ENCODE measurements around the gene CAT.

DNA sequence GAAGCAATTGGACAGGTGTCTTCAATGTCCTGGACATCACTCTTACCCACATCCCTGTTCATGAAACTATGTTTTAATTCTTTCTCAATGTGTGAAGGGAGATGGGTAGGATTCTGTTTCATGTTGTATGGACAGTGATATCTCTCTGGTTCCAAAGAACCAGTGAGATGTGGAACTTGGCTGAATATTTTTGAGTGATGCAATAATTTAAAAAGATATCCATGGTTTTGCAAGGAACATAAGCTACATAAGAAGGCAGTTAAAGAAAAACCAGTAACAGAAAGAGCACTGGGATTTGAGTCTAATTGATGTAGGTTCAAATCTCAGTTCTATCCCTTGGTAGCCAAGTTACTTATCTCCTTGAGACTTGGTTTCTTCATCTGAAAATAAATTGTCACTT lies 82.5 kb downstream of the CAT start:
- no peak for TF ChIP-seq POLR2AphosphoS5 (IDR thresholded peaks at IDR 0.05; ENCODE audit: low read depth, low read length)
- no peak for TF ChIP-seq TAF1 (IDR thresholded peaks at IDR 0.05; ENCODE audit: borderline replicate concordance, insufficient read depth, low read length)
- TF ChIP-seq, protein P1, sequence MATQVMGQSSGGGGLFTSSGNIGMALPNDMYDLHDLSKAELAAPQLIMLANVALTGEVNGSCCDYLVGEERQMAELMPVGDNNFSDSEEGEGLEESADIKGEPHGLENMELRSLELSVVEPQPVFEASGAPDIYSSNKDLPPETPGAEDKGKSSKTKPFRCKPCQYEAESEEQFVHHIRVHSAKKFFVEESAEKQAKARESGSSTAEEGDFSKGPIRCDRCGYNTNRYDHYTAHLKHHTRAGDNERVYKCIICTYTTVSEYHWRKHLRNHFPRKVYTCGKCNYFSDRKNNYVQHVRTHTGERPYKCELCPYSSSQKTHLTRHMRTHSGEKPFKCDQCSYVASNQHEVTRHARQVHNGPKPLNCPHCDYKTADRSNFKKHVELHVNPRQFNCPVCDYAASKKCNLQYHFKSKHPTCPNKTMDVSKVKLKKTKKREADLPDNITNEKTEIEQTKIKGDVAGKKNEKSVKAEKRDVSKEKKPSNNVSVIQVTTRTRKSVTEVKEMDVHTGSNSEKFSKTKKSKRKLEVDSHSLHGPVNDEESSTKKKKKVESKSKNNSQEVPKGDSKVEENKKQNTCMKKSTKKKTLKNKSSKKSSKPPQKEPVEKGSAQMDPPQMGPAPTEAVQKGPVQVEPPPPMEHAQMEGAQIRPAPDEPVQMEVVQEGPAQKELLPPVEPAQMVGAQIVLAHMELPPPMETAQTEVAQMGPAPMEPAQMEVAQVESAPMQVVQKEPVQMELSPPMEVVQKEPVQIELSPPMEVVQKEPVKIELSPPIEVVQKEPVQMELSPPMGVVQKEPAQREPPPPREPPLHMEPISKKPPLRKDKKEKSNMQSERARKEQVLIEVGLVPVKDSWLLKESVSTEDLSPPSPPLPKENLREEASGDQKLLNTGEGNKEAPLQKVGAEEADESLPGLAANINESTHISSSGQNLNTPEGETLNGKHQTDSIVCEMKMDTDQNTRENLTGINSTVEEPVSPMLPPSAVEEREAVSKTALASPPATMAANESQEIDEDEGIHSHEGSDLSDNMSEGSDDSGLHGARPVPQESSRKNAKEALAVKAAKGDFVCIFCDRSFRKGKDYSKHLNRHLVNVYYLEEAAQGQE (IDR thresholded peaks at IDR 0.05; ENCODE audit: insufficient read depth in 1 of 2, low read depth in 2 of 2, low read length in 2 of 2) = no peak
- TF ChIP-seq SIN3A (IDR thresholded peaks at IDR 0.05; ENCODE audit: borderline replicate concordance, insufficient read depth, low read length) = no peak
- no peak for TF ChIP-seq FOXP2 (optimal IDR thresholded peaks at IDR 0.05; ENCODE audit: borderline replicate concordance, extremely low read depth, extremely low read length, insufficient read depth)
